ENCODE results near the gene CFD.
"Not testable (repeated sequence)": the region's sequence is repeated elsewhere in the genome, so short reads cannot be mapped to it uniquely, and the experiment has no call there.

Gene CFD

DNA sequence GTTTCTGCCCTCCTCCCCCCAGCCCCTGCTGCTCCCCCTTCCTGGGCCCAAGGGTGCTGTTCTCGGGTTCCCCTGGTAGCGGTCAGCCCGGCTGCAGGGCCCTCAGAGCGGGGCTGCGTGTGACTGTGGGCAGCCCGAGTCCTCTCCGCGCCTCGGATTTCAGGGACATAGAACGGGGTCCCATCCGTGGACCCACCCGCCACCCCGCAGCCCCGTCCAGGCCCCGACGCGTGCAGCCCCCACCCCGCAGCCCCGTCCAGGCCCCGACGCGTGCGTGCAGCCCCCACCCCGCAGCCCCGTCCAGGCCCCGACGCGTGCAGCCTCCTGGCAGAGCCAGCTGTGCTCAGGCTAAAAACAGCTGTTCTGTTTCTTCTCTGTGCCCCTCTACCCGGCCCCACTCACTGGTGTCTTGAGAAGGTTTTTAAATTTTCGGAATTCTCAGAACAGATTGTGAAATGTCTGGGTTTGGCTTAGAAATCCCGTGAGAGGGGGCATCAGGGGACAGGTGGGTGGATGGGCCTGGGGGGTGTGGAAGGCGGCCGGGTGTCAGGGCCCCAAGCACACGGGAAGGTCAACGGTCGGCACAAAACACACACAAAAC lies 24.2 kb upstream of the CFD start:
- Mint-ChIP-seq H3K9me3 (no peaks in the 10 kb centered on the region), H3K27ac (no peak overlapping the region), H3K36me3 (no peaks in the 10 kb centered on the region), H3K4me1 (peaks cover 0 to 3% of the 10 kb centered on the region in 2 donors), H3K4me3 (no peak overlapping the region), H3K27me3 (peaks cover 35 to 36% of the 10 kb centered on the region in 2 donors)
- DNase-seq (no peak), ATAC-seq (replicated peaks) (no peak)

- Mint-ChIP-seq H3K9me3 (peaks cover 0 to 5% of the 10 kb centered on the region in 2 donors), H3K4me3 (no peak within 1 kb of the TSS), H3K27me3 (peaks cover 50% of the 10 kb centered on the region in 2 donors), H3K4me1 (peaks cover 11 to 13% of the 10 kb centered on the region in 2 donors), H3K36me3 (peaks cover 0 to 8% of the 10 kb centered on the region in 2 donors), H3K27ac (no peak within 1 kb of the TSS)
- DNase-seq (no peak), ATAC-seq (replicated peaks) (no peak)
These were observed 18.8 kb upstream of the CFD start, which contains the start of gene PRTN3 for GRCh38 chr19:840519-841206. Gene PRTN3, plus strand, starts transcription at chr19:840999. Its CDS starts 10 bp downstream, at chr19:841009.

GRCh38 chr19:842802-843179 lies 16.7 kb upstream of the CFD start:
- not testable (repeated sequence) for DNase-seq; H3K4me3 Mint-ChIP-seq; H3K36me3 Mint-ChIP-seq; H3K27ac Mint-ChIP-seq; H3K9me3 Mint-ChIP-seq; ATAC-seq (replicated peaks)
- peaks cover 12 to 14% of the 10 kb centered on the region in 2 donors for H3K4me1 Mint-ChIP-seq
- H3K27me3 Mint-ChIP-seq: peaks cover 47 to 57% of the 10 kb centered on the region in 2 donors

DNA sequence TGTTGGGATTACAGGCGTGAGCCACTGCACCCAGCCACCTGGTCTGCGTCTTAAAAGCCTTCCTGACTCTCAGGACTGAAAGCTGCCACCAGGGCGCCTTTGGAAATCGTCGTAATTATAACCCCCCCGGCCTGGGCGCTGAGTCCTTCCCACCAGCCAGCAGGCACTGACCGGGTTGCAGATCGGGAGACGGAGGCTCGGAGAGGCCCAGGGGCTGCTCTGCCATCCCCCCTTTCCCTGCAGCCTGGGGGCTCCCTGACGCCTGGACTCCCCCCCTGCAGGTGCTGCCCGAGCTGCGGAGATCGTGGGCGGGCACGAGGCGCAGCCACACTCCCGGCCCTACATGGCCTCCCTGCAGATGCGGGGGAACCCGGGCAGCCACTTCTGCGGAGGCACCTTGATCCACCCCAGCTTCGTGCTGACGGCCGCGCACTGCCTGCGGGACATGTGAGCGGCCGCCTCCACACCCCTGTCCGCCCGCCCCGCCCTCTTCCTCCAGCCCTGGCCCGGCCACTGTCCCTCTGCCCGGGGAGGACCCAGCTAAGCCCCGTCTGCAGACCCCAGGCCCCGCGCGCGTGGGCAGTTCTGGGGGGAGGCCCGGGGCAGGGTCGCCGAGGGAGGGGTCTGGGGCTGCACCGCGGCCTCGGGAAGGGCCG lies 16.2 kb upstream of the CFD start:
- ATAC-seq (replicated peaks): peak in 1 of 2 donors; percentile 44
- H3K4me1 Mint-ChIP-seq: peaks cover 12 to 14% of the 10 kb centered on the region in 2 donors
- peaks cover 0 to 5% of the 10 kb centered on the region in 2 donors for H3K9me3 Mint-ChIP-seq

GRCh38 chr19:843836-844545 lies 15.5 kb upstream of the CFD start:
- Mint-ChIP-seq H3K9me3 (peaks cover 0 to 5% of the 10 kb centered on the region in 2 donors), H3K36me3 (peaks cover 0 to 8% of the 10 kb centered on the region in 2 donors), H3K27ac (peak overlapping the region; percentile 80), H3K27me3 (peaks cover 52 to 64% of the 10 kb centered on the region in 2 donors), H3K4me3 (peak overlapping the region in 1 of 2 donors; percentile 74), H3K4me1 (peaks cover 12 to 14% of the 10 kb centered on the region in 2 donors)
- DNase-seq (no peak), ATAC-seq (replicated peaks) (no peak)

More for the DNA sequence above, 16.2 kb upstream of the CFD start:
- Mint-ChIP-seq H3K4me3 (no peak overlapping the region), H3K27me3 (peaks cover 53 to 62% of the 10 kb centered on the region in 2 donors), H3K36me3 (peaks cover 0 to 8% of the 10 kb centered on the region in 2 donors), H3K27ac (peak overlapping the region; percentile 25)
- no peak for DNase-seq

- peaks cover 49 to 64% of the 10 kb centered on the region in 2 donors for H3K27me3 Mint-ChIP-seq
These were observed 14.9 kb upstream of the CFD start for GRCh38 chr19:844546-844971.

GRCh38 chr19:845707-846521 lies 13.6 kb upstream of the CFD start:
- DNase-seq (no peak), ATAC-seq (replicated peaks) (no peak)
- Mint-ChIP-seq H3K27me3 (peaks cover 53 to 75% of the 10 kb centered on the region in 2 donors), H3K4me1 (peaks cover 11 to 12% of the 10 kb centered on the region in 2 donors), H3K27ac (no peak overlapping the region), H3K4me3 (no peak overlapping the region), H3K36me3 (peaks cover 0 to 8% of the 10 kb centered on the region in 2 donors), H3K9me3 (peaks cover 0 to 5% of the 10 kb centered on the region in 2 donors)

More at GRCh38 chr19:844546-844971, 14.9 kb upstream of the CFD start:
- peak overlapping the region in 1 of 2 donors; percentile 74 for H3K4me3 Mint-ChIP-seq
- H3K9me3 Mint-ChIP-seq: peaks cover 0 to 5% of the 10 kb centered on the region in 2 donors
- ATAC-seq (replicated peaks) (peak in 1 of 2 donors; percentile 20), DNase-seq (no peak)
- peaks cover 12 to 13% of the 10 kb centered on the region in 2 donors for H3K4me1 Mint-ChIP-seq
- H3K27ac Mint-ChIP-seq: peak overlapping the region; percentile 80
- peaks cover 0 to 8% of the 10 kb centered on the region in 2 donors for H3K36me3 Mint-ChIP-seq

DNA sequence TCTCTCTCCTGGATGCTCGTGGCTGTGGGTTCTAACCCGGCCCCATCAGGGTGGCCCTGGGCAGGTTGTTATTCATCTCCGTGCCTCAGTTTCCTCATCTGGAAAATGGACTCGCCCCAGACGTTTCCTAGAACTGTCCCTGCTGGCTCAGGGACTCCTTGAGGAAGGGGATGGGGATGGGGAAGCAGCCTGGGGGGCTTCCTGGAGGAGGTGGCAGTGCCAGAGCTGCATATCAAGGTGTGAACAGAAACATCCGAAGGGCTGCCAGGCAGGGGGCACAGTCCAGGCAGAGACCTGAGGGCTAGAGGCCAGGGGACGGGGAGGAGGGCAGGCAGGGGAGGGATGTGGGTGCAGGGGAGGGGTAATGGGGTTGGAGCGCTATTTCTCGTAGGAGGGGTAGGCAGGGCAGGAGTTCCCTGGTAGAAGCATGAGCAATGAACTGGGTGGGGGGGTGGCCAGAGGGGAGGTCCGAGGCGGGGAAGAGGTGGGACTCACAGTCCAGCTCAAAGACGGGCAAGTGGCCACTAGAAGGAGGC lies 11.0 kb upstream of the CFD start:
- peaks cover 47 to 80% of the 10 kb centered on the region in 2 donors for H3K27me3 Mint-ChIP-seq

DNA sequence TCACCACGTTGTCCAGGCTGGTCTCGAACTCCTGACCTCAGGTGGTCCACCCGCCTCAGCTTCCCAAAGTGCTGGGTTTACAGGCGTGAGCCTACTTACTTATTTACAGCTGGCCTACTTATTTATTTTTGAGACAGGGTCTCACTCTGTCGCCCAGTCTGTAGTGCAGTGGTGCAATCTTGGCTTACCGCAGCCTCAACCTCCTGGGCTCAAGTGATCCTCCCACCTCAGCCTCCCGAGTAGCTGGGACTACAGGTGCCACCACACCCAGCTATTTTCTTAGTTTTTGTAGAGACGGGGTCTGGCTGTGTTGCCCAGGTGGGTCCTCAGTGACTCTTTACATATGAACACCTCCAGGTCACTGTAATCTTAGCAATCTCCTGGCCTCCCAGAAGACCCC lies 10.3 kb upstream of the CFD start:
- H3K9me3 Mint-ChIP-seq; H3K4me3 Mint-ChIP-seq; H3K27ac Mint-ChIP-seq; DNase-seq; H3K36me3 Mint-ChIP-seq; ATAC-seq (replicated peaks): not testable (repeated sequence)
- Mint-ChIP-seq H3K27me3 (peaks cover 47 to 78% of the 10 kb centered on the region in 2 donors), H3K4me1 (peaks cover 6 to 12% of the 10 kb centered on the region in 2 donors)

More for the DNA sequence above, 11.0 kb upstream of the CFD start:
- no peaks in the 10 kb centered on the region for H3K9me3 Mint-ChIP-seq
- DNase-seq: no peak
- H3K27ac Mint-ChIP-seq: no peak overlapping the region
- ATAC-seq (replicated peaks): no peak
- no peak overlapping the region for H3K4me3 Mint-ChIP-seq
- H3K4me1 Mint-ChIP-seq: peaks cover 6 to 12% of the 10 kb centered on the region in 2 donors
- peaks cover 0 to 4% of the 10 kb centered on the region in 2 donors for H3K36me3 Mint-ChIP-seq

DNA sequence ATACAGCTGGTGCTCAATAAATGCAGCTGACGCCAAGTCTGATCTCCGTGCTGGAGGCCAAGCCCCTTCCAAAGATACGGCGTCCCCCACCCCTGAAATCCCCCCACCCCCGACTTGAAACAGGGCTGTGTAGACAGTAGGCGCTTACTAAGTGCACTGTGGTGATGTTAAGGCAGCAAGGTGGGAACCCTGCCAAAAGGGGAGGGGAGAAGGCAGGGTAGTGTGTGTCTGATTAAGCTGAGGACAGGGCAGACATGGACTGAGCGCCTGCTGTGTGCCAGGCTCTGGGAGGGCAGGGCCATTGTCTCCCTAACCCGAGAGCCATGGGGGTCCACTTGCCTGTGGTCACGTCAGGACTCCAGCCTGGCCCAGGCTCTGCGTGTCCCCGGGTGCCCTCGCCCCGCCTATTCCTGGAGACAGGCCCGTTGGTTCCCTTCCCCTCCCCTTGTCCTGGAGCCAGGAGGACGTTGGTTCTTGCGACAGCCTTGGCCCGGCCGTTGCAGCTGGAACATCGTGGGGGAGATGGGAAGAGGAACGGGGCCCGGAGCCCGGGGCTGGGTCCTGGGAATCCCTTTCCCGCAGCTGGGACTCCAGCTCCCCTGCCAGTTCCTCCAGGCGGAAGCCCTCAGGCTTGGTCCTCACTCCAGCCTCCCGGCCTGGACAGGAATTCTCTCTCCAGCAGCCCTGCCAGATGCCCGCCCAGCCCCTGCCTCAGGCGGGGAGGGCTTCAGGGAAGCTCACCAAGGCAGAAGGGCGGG lies 9.1 kb upstream of the CFD start:
- no peak overlapping the region for H3K4me3 Mint-ChIP-seq
- H3K27ac Mint-ChIP-seq: no peak overlapping the region
- no peaks in the 10 kb centered on the region for H3K36me3 Mint-ChIP-seq
- ATAC-seq (replicated peaks) (peak; percentile 43 to 49), DNase-seq (no peak)
- H3K4me1 Mint-ChIP-seq: peaks cover 4% of the 10 kb centered on the region in 2 donors
- H3K9me3 Mint-ChIP-seq: no peaks in the 10 kb centered on the region
- H3K27me3 Mint-ChIP-seq: peaks cover 38 to 66% of the 10 kb centered on the region in 2 donors

- Mint-ChIP-seq H3K9me3 (no peaks in the 10 kb centered on the region), H3K4me3 (no peak overlapping the region), H3K4me1 (no peaks in the 10 kb centered on the region), H3K27ac (no peak overlapping the region), H3K27me3 (peaks cover 32 to 60% of the 10 kb centered on the region in 2 donors), H3K36me3 (no peaks in the 10 kb centered on the region)
- ATAC-seq (replicated peaks): no peak
- DNase-seq: no peak
These were observed 8.5 kb upstream of the CFD start for GRCh38 chr19:850979-851335.

DNA sequence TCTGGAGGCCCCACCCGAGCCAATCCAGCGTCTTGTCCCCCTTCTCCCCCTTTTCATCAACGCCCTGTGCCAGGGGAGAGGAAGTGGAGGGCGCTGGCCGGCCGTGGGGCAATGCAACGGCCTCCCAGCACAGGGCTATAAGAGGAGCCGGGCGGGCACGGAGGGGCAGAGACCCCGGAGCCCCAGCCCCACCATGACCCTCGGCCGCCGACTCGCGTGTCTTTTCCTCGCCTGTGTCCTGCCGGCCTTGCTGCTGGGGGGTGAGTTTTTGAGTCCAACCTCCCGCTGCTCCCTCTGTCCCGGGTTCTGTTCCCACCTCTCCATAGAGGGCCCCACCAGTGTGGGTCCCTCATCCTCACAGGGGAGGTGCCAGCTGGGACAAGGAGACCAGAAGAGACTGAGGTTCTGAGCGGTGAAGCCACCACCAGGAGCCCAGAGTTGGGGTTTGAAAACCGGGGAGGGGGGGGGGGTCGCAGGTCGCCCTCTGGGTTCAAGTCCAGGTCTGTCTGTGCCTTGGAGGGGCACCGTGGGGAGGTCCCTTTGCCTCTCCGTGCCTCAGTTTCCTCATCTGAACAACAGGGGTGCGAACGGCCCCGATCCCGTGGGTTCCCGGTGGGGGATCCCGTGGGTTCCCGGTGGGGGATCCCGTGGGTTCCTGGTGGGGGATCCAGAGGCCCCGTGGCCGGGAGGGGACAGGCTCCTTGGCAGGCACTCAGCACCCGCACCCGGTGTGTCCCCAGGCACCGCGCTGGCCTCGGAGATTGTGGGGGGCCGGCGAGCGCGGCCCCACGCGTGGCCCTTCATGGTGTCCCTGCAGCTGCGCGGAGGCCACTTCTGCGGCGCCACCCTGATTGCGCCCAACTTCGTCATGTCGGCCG lies 7.1 kb upstream of the CFD start, which contains the start of gene ELANE:
Gene ELANE, plus strand, starts transcription at position 168 of the 878 bp plus-strand sequence. Its CDS starts 26 bp downstream, at position 194.
- no peak for DNase-seq
- no peaks in the 10 kb centered on the region for H3K36me3 Mint-ChIP-seq
- peaks cover 24 to 46% of the 10 kb centered on the region in 2 donors for H3K27me3 Mint-ChIP-seq
- H3K4me3 Mint-ChIP-seq: no peak within 1 kb of the TSS
- H3K9me3 Mint-ChIP-seq: no peaks in the 10 kb centered on the region
- H3K27ac Mint-ChIP-seq: no peak within 1 kb of the TSS
- no peaks in the 10 kb centered on the region for H3K4me1 Mint-ChIP-seq
- no peak for ATAC-seq (replicated peaks)

All from stimulated activated naive B cell treated with anti-CD40 and anti-IgM and Interleukin-4, amounts not matched to agents 10 μg/mL and 1 μg/mL and 100 μg/mL, for 72 hours (primary cell).